K562 (cell line): Measurements from ENCODE around the gene CCR2. TPM values are rescaled to one million over a fixed set of nuclear protein-coding genes. Genes with fewer than 3 reads are reported as not detected.

Experiments used
- ATAC-seq: fragments of 200-7000 bp; cut with Tn5 transposase; 3 replicates; pipeline ENCODE4 v1.9.1; 2020; ENCODE audit warnings: moderate library complexity
- BruUV-seq: library from RNA; stranded (reverse); fragments of 400-500 nt; replicated peaks from 2 replicates; lab custom pipeline; 2021; lab: Mats Ljungman, UMichigan
- CTCF ChIA-PET: fragments of 300-600 bp; formaldehyde crosslinking; extraction: SDS; loops from one replicate; lab custom pipeline; 2021; ENCODE audit warnings: low intra/inter-chr PET ratio; lab: Yijun Ruan, JAX
- POLR2A ChIA-PET: fragments of 300-600, 350-650 bp; sonication (Branson Sonifier 250); formaldehyde crosslinking; extraction: SDS; loops from one replicate; lab custom pipeline; 2021; ENCODE audit warnings: antibody characterized with exemption, inconsistent platforms; lab: Yijun Ruan, JAX
- DNase-seq, 4 experiments: peaks; one replicate each; pipeline versions ENCODE4 v3.0.0 to v3.0.0-alpha.2; 2011 to 2018; ENCODE audit warnings: low spot score in 3 of 4, mixed read lengths in 3 of 4; ENCODE audit errors: extremely low read depth in 1 of 4
- FAIRE-seq: peaks from 2 replicates; lab custom pipeline; 2011; peaks lifted over from hg19 to GRCh38; lab: Jason Lieb, UNC
- H2AFZ ChIP-seq: 2 replicates; pipeline ENCODE4 v1.6.0; 2011; ENCODE audit warnings: low read depth, low read length, control low read depth, inconsistent platforms
- H3K27ac ChIP-seq: fragments of 200-600 bp; 3 replicates; pipeline ENCODE4 v1.8.0; 2011; ENCODE audit warnings: low read depth, mild to moderate bottlenecking, control low read depth, inconsistent platforms, low read length, moderate library complexity, mixed read lengths; ENCODE audit errors: extremely low read depth
- H3K27me3 ChIP-seq, 2 experiments: fragments of 300-600 bp in 1 of 2; 2 replicates in 1 of 2; 3 replicates in 1 of 2; pipeline versions ENCODE4 v1.6.0 to v1.8.0; 2011; ENCODE audit warnings: inconsistent platforms in 2 of 2, low read length in 2 of 2, mild to moderate bottlenecking in 1 of 2, mixed read lengths in 1 of 2, moderate library complexity in 1 of 2; ENCODE audit not compliant: control insufficient read depth in 2 of 2, insufficient read depth in 2 of 2
- H3K36me3 ChIP-seq: fragments of 300-600 bp; 3 replicates; pipeline ENCODE4 v1.8.0; 2011; ENCODE audit warnings: mild to moderate bottlenecking, low read length, inconsistent platforms; ENCODE audit not compliant: control insufficient read depth, insufficient read depth
- H3K4me1 ChIP-seq, 2 experiments: fragments of 200-600 bp in 1 of 2; replicated peaks in 1 of 2; 2 replicates in 1 of 2; 3 replicates in 1 of 2; pipeline versions ENCODE4 v1.5.1 to v1.8.0; 2011; ENCODE audit warnings: inconsistent platforms in 2 of 2, low read length in 2 of 2, mild to moderate bottlenecking in 1 of 2, mixed read lengths in 1 of 2, moderate library complexity in 1 of 2; ENCODE audit not compliant: control insufficient read depth in 2 of 2, insufficient read depth in 2 of 2
- H3K4me2 ChIP-seq: 2 replicates; pipeline ENCODE4 v1.6.1; 2011; ENCODE audit warnings: low read length, control low read depth, inconsistent platforms, mixed read lengths; ENCODE audit not compliant: insufficient read depth
- H3K4me3 ChIP-seq: fragments of 200-600 bp; sonication (generic), shearing (Covaris generic); 2 replicates; pipeline ENCODE4 v1.5.1; 2016; ENCODE audit warnings: control low read depth, inconsistent platforms
- H3K79me2 ChIP-seq: fragments of 200-600 bp; 3 replicates; pipeline ENCODE4 v1.8.0; 2011; ENCODE audit warnings: low read length, inconsistent platforms; ENCODE audit not compliant: control insufficient read depth, insufficient read depth
- H3K9ac ChIP-seq, 2 experiments: 2 replicates each; pipeline versions ENCODE4 v1.6.0 to v1.6.1; 2011; ENCODE audit warnings: low read depth in 2 of 2, low read length in 2 of 2, control low read depth in 1 of 2, inconsistent platforms in 1 of 2, mild to moderate bottlenecking in 1 of 2, mixed read lengths in 1 of 2; ENCODE audit not compliant: insufficient read depth in 1 of 2
- H3K9me1 ChIP-seq: one replicate; pipeline ENCODE4 v1.6.0; 2011; ENCODE audit warnings: inconsistent platforms, mild to moderate bottlenecking, low read length, moderate library complexity; ENCODE audit not compliant: control insufficient read depth, insufficient read depth
- H3K9me3 ChIP-seq: replicated peaks from 2 replicates; pipeline ENCODE4 v1.5.1; 2011; ENCODE audit warnings: low read depth, low read length, inconsistent platforms; ENCODE audit not compliant: control insufficient read depth, insufficient read depth
- H4K20me1 ChIP-seq: replicated peaks from 2 replicates; pipeline ENCODE4 v1.6.1; 2011; ENCODE audit warnings: low read length, inconsistent platforms, mixed read lengths; ENCODE audit not compliant: control insufficient read depth, insufficient read depth
- OTX1 ChIP-seq: fragments of 450-650 bp; formaldehyde crosslinking; IDR thresholded peaks from 2 replicates; pipeline ENCODE4 v1.4.0; 2022; ENCODE audit warnings: mild to moderate bottlenecking
- ZMIZ1 ChIP-seq, 2 experiments: fragments of 150-350 bp in 1 of 2; IDR thresholded peaks; 2 replicates each; pipeline ENCODE4 v1.6.1; 2012 to 2016; ENCODE audit warnings: low read depth in 2 of 2, low read length in 2 of 2, mild to moderate bottlenecking in 1 of 2, moderate library complexity in 1 of 2
- ZNF253 ChIP-seq: fragments of 250-450 bp; sonication (Bioruptor Pico); conservative IDR thresholded peaks from 2 replicates; pipeline ENCODE4 v1.6.1; 2021; ENCODE audit warnings: mild to moderate bottlenecking
- WGBS: fragments of 100-300 bp; shearing (Covaris generic); methylation state at CpG from one replicate; pipeline ENCODE4 v1.1.6; 2016; ENCODE audit warnings: low coverage, mixed read lengths; ENCODE audit not compliant: insufficient coverage; ENCODE audit errors: missing lambda C conversion rate; 5-methylcytosine and 5-hydroxymethylcytosine counted together
- in situ Hi-C: fragments of 300-500 bp; cut with MboI; formaldehyde crosslinking; loops from 4 replicates; pipeline ENCODE4 v1.15.0; 2018; ENCODE audit warnings: inconsistent platforms, mixed read lengths
- intact Hi-C: fragments of 100-400 bp; cut with micrococcal nuclease; formaldehyde crosslinking; loops from 2 replicates; pipeline ENCODE4 v1.14.2; 2022
- polyA plus RNA-seq, 8 experiments: library from polyadenylated mRNA; depleted of rRNA in 4 of 8; stranded (reverse) in 5 of 8; unstranded in 3 of 8; fragments of >200 nt; fragmentation: Nextera tagmentation in 2 of 8; fragmentation: Illumina TruSeq in 1 of 8; extraction: Ambion mirVana in 2 of 8; extraction: Trizol in 1 of 8; gene quantifications; 2 replicates each; pipeline versions ENCODE4 v1.2.1 to v1.2.3, GENCODE V29; 2011 to 2014; ENCODE audit warnings: inconsistent platforms in 1 of 8, missing spikeins in 1 of 8
- total RNA-seq, 7 experiments: library from RNA; depleted of rRNA in 6 of 7; stranded (reverse); fragments of >200 nt in 6 of 7; fragmentation: Illumina TruSeq in 2 of 7; extraction: Trizol in 2 of 7; gene quantifications; 2 replicates each; pipeline versions ENCODE4 v1.2.1 to v1.2.3, GENCODE V29; 2011 to 2021; ENCODE audit warnings: low replicate concordance in 1 of 7
- TF ChIP-seq, protein P1 (sequence below): sonication (generic); formaldehyde crosslinking; IDR thresholded peaks from 2 replicates; pipeline ENCODE4 v1.8.1; 2023; ENCODE audit warnings: mild to moderate bottlenecking, missing genetic modification reagents

CCR2 gene
- total and polyA plus RNA-seq, 9 of the 15 experiments (the other 6 are each of a cell fraction or from before 2014, with no cell fraction given) = not detected

DNA sequence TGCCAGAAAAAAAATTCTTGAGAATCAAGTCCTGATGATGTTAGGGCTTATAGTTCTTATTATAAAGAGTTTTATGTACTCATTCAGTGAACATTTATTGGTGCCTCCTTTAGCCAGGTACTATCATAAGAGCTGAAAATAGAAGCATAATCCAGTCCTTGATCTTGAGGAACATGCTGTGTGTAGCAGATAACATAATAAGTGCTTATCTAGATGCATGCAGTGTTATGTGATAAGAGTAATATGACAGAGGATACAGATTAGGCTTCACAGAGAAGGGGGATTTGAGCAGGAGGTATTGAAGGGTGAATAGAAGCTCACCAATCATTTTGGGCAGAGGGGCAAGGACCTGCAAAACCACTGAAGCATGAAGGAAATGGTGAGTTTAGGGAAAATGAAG lies 1.1 kb downstream of the CCR2 start (continued):
- no peak for TF ChIP-seq ZMIZ1 (IDR thresholded peaks at IDR 0.05; ENCODE audit: low read depth in 2 of 2, low read length in 2 of 2)
- TF ChIP-seq, protein P1, sequence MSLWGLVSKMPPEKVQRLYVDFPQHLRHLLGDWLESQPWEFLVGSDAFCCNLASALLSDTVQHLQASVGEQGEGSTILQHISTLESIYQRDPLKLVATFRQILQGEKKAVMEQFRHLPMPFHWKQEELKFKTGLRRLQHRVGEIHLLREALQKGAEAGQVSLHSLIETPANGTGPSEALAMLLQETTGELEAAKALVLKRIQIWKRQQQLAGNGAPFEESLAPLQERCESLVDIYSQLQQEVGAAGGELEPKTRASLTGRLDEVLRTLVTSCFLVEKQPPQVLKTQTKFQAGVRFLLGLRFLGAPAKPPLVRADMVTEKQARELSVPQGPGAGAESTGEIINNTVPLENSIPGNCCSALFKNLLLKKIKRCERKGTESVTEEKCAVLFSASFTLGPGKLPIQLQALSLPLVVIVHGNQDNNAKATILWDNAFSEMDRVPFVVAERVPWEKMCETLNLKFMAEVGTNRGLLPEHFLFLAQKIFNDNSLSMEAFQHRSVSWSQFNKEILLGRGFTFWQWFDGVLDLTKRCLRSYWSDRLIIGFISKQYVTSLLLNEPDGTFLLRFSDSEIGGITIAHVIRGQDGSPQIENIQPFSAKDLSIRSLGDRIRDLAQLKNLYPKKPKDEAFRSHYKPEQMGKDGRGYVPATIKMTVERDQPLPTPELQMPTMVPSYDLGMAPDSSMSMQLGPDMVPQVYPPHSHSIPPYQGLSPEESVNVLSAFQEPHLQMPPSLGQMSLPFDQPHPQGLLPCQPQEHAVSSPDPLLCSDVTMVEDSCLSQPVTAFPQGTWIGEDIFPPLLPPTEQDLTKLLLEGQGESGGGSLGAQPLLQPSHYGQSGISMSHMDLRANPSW (CRISPR knock-in tag) = no peak

DNA sequence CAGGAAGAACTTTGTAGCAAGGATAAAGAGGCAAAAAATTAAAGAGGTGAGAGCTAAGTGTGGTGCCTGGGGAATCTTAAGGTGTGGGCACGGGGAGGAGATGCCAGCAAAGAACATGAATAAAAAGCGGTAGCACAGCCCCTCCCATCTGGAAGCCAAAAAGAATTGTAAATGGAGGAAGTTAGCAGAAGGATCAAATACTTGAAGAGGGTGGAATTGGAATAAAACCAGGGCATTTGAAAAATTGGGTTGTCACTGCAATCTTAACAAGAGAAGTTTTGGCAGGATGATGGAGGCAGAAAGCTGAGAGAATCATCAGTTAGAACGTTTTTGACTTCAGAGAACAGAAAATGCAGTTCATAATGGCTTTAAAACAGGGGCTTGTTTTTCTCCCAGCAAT lies 2.4 kb downstream of the CCR2 start:
- Histone ChIP-seq H3K4me2 (no peak overlapping the region), H3K27me3 (peaks cover 22 to 46% of the 10 kb centered on the region in 2 experiments; a peak in 4 of 5 replicates), H3K9ac (no peak overlapping the region), H3K4me3 (no peak overlapping the region), H3K9me1 (no peaks in the 10 kb centered on the region), H2AFZ (no peak overlapping the region), H3K27ac (no peak overlapping the region), H3K79me2 (no peaks in the 10 kb centered on the region), H4K20me1 (no peaks in the 10 kb centered on the region), H3K9me3 (no peaks in the 10 kb centered on the region), H3K4me1 (no peaks in the 10 kb centered on the region), H3K36me3 (no peaks in the 10 kb centered on the region)
- no peak for ATAC-seq
- in situ Hi-C loops (no loop called here), intact Hi-C loops (no loop called here)
- WGBS = 0% methylated on average over 3 of the region's 3 CpGs
- no peak for FAIRE-seq
- POLR2A ChIA-PET = no interaction called here
- no TSS peak for BruUV-seq
- CTCF ChIA-PET = no interaction called here
- no peak for DNase-seq
- TF ChIP-seq ZNF253 (CRISPR knock-in tag) = no peak
- no peak for TF ChIP-seq OTX1 (CRISPR knock-in tag)
